CD4-positive, alpha-beta T cell treated with Interleukin-6 for 4 hours (primary cell): Measurements from ENCODE around the gene UBE2J1.
"Not testable (repeated sequence)": the region's sequence is repeated elsewhere in the genome, so short reads cannot be mapped to it uniquely, and the experiment has no call there.

Experiments used
- DNase-seq: peaks from one replicate; pipeline ENCODE4 v3.0.0-alpha.2; 2020; ENCODE audit warnings: mixed read lengths

The UBE2J1 gene

GRCh38 chr6:89352278-89353117, at the start of gene UBE2J1:
TSS of gene UBE2J1 (minus strand) at chr6:89352722. CDS start at chr6:89352569, 153 bp downstream.
- peak; percentile 80 for DNase-seq

- no peak for DNase-seq
These were observed 48.4 kb upstream of the UBE2J1 start for GRCh38 chr6:89400912-89401399.

GRCh38 chr6:89400050-89400449, 47.5 kb upstream of the UBE2J1 start:
- no peak for DNase-seq

GRCh38 chr6:89398762-89399525, 46.4 kb upstream of the UBE2J1 start:
- DNase-seq: no peak

GRCh38 chr6:89397884-89398283, 45.4 kb upstream of the UBE2J1 start:
- not testable (repeated sequence) for DNase-seq

GRCh38 chr6:89393659-89394058, 41.1 kb upstream of the UBE2J1 start:
- no peak for DNase-seq

GRCh38 chr6:89392823-89393222, 40.3 kb upstream of the UBE2J1 start:
- DNase-seq: no peak

GRCh38 chr6:89388846-89389245, 36.3 kb upstream of the UBE2J1 start:
- no peak for DNase-seq

- no peak for DNase-seq
These were observed 35.1 kb upstream of the UBE2J1 start for GRCh38 chr6:89387516-89388201.

GRCh38 chr6:89386917-89387491, 34.5 kb upstream of the UBE2J1 start:
- no peak for DNase-seq

- DNase-seq: no peak
These were observed 33.3 kb upstream of the UBE2J1 start for GRCh38 chr6:89385846-89386245.

- no peak for DNase-seq
These were observed 32.7 kb upstream of the UBE2J1 start for GRCh38 chr6:89385156-89385667.

GRCh38 chr6:89381031-89381430, 28.5 kb upstream of the UBE2J1 start:
- no peak for DNase-seq

GRCh38 chr6:89379281-89379680, 26.8 kb upstream of the UBE2J1 start:
- DNase-seq: no peak

GRCh38 chr6:89378628-89379027, 26.1 kb upstream of the UBE2J1 start:
- no peak for DNase-seq

- peak; percentile 56 for DNase-seq
These were observed 23.1 kb upstream of the UBE2J1 start for GRCh38 chr6:89375427-89376267.

GRCh38 chr6:89372506-89372901, 20.0 kb upstream of the UBE2J1 start:
- no peak for DNase-seq

- DNase-seq: peak; percentile 87
These were observed 19.5 kb upstream of the UBE2J1 start for GRCh38 chr6:89371849-89372505.

GRCh38 chr6:89368999-89369398, 16.5 kb upstream of the UBE2J1 start:
- DNase-seq: no peak

- peak; percentile 71 for DNase-seq
These were observed 15.6 kb upstream of the UBE2J1 start for GRCh38 chr6:89368107-89368506.

- DNase-seq: no peak
These were observed 12.1 kb upstream of the UBE2J1 start for GRCh38 chr6:89364586-89364985.
